Stimulated activated CD8-positive, alpha-beta memory T cell treated with anti-CD3 and anti-CD28 coated beads, Interleukin-7, amount 100 ng/mL, for 24 hours (primary cell): Measurements from ENCODE around the gene IQCM.
"Not testable (repeated sequence)": the region's sequence is repeated elsewhere in the genome, so short reads cannot be mapped to it uniquely, and the experiment has no call there.

Experiments used
- DNase-seq: peaks from one replicate; pipeline ENCODE4 v3.0.0-alpha.2; 2020; ENCODE audit warnings: low read depth

IQCM gene

GRCh38 chr4:149584722-149585121 lies 230.9 kb downstream of the IQCM start:
- DNase-seq, result no peak

GRCh38 chr4:149574971-149575370 lies 240.7 kb downstream of the IQCM start:
- DNase-seq, result no peak

- DNase-seq, result no peak
Measured at GRCh38 chr4:149572716-149573115, 242.9 kb downstream of the IQCM start.

GRCh38 chr4:149555799-149556198 lies 259.8 kb downstream of the IQCM start:
- no peak for DNase-seq

- no peak for DNase-seq
Measured at GRCh38 chr4:149555146-149555545, 260.5 kb downstream of the IQCM start.

DNA sequence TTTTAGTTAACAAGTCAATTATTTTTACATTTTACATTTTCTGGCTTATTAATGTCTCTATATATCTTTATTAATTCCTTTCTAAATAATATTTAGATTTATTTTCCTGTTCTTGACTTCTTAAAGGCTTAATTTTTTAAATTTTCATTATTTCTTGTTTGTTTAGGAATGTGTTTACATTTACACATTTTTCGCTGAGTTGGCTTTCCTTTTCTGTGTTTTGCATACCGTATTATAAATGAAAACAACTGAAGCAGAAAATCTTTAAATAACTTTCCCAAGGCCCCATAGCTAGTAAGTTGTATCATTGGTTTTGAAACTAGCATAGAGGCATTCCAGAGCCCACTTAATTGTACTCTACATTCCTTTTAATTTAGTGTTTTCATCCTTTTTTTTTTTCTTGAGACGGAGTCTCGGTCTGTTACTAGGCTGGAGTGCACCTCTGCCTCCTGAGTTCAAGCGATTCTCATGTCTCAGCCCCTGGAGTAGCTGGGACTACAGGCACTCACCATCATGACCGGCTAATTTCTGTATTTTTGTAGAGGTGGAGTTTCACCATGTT lies 261.6 kb downstream of the IQCM start:
- no peak for DNase-seq

- DNase-seq, result no peak
Measured at GRCh38 chr4:149552601-149553000, 263.0 kb downstream of the IQCM start.

GRCh38 chr4:149549911-149550310 lies 265.7 kb downstream of the IQCM start:
- DNase-seq, result no peak

- no peak for DNase-seq
Measured at GRCh38 chr4:149534779-149535178, 280.9 kb downstream of the IQCM start.

DNA sequence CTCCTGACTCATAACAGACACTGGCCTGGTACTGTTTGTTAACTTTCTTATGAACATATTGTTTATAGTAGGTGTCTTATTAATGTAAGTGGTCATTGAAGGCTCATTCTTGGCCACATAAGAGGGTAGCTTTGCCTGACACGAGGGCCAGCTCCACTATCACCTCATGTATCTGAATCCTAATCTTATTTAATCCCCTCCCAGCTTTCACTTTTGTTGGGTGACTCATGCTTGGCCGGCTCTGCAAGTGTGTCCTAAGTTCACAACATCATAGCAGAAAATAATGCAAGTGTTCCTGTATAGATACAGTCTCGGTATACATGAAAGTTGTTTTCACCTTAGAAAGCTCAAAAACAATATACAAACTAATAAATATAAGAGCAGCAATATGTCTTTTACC lies 283.8 kb downstream of the IQCM start:
- no peak for DNase-seq

DNA sequence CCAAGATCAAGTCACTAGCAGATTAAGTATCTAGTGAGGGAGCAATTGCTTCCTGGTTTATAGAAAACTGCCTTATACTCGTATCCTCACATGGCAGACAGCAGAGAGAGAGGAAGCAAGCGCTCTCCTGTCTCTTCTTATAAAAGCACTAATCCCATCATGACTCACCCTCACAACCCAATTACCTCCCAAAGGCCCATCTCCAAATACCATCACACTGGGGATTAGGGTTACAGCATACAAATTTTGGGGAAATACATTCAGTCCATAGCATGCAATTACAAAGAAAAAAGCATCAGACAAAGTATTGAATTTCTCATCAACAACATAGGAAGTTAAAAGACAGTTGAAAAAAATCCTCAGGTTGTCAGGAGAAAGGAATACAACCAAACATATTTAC lies 292.6 kb downstream of the IQCM start:
- no peak for DNase-seq

DNA sequence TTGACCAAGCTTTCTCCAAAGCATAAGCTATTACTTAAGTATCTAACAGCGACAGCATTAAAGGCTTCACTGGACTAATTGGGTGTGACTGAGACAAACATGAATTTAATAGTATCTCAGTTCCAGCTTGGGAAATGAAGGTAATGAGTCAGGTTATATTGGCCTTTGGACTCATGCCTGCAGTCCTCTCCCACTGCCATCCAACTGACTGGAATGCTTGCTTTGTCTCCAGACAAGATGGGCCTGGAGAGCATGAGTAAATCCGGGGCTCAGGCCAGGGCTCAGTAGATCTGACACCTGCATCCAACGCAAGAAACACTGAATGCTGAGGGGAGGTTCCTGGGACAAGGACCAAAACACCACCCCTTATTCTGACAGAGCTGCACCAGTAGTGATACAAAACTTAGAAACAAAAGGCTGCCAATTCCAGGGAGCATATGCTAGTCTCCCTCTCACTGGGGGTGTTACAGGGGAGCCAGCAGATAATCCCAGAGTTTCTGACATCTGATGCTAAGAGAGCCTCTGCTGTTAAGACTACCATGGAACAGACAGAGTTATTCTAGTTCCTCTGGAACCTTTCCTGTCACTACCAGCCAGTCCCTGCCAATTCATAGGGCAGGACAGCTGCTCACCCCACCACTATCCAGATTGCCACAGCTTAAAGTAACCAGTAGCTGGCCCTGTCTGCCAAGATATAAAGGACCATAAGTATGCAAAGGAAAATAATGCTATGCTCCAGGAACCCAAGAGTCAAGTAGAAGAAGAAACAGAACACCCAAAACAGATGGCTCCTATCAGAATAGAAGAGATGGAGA lies 293.8 kb downstream of the IQCM start:
- DNase-seq, result no peak

GRCh38 chr4:149518471-149518870 lies 297.2 kb downstream of the IQCM start:
- DNase-seq, result no peak

GRCh38 chr4:149513081-149513480 lies 302.6 kb downstream of the IQCM start:
- DNase-seq, result no peak

DNA sequence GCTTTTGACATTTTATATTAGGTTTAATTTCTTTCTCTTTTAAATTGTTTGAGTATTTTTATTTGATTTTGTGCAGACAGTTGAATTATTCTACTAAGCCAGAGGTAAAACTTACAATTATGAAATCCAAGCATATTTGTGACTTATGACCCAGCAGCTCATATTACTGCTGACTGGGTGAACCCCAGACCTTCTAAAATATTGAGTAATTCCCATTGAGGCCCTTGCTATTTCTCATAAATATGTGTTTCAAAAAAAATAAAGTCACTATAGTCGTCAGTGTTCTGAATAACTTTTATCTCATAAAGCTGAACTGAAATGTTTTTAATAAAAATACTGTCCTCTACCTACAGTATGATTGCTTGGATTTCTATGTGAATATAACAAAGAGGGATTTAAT lies 303.1 kb downstream of the IQCM start:
- no peak for DNase-seq

- DNase-seq, result no peak
Measured at GRCh38 chr4:149511558-149512298, 303.9 kb downstream of the IQCM start.

DNA sequence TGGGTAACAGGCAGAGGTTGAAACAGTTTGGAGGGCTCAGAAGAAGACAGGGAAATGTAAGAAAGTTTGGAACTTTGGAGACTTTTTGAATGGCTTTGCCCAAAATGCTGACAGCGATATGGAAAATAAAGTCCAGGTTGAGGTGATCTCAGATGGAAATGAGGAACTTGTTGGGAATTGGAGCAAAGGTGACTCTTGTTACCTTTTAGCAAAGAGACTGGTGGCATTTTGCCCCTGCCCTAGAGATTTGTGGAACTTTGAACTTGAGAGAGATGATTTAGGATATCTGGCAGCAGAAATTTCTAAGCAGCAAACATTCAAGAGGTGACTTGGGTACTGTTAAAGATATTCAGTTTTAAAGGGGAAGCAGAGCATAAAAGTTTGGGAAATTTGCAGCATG lies 308.3 kb downstream of the IQCM start:
- not testable (repeated sequence) for DNase-seq

DNA sequence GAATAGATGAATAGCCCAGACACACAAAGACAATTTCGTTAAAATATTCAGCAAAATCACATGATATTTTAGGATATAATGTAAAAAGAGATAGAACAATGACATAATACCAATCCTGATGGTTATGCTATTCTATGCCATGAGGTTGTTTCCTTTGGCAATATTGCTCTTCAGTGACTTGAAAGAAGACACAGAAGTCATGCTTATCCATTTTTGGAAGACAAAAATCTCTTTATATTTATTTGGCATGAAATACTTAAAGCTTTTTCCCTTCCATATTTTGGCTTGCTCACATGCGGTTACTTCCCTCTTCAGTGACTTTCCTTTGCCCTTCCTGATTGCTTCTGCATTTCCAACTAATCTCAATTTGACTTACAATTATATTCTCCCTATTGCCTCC lies 314.8 kb downstream of the IQCM start:
- no peak for DNase-seq

DNA sequence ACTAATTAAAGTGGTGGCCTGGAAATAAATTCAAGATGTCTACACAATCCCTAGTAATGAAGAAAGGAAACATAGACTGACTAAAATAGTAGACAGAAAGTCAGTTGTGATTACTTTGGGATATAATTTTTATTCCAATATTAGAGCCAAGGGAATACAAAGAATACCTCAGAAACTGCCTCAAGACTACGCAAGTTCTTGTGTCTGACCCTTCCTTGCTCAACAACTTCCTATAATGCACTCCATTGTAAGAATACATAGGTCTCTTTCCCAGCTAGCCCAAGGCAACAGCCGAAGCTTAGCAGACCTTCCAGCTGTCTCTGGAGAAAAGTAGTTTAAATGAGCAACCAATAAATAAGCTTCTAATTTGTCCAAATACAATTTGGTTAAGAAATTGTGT lies 315.9 kb downstream of the IQCM start:
- DNase-seq, result no peak

- DNase-seq, result no peak
Measured at GRCh38 chr4:149498246-149498645, 317.4 kb downstream of the IQCM start.

GRCh38 chr4:149493492-149493891 lies 322.2 kb downstream of the IQCM start:
- DNase-seq, result no peak

DNA sequence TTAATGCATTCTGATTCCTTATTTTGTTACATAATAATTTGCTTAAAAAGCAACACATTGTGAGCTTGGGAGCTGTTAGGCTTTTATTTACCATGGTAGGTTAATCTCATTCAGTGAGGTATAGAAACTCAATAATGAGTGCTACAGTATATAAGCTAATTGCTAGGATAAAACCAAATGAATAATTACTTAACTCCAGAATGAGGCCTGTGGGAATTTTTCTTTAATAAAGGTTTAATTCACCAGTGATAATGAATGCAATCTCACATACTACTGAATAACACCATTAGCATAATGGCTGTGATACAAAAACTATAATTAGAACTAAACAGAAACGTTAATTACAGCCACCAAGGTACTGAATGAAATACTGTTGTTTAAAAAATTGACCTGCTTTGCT lies 326.3 kb downstream of the IQCM start:
- no peak for DNase-seq

GRCh38 chr4:149486861-149487260 lies 328.8 kb downstream of the IQCM start:
- DNase-seq, result no peak
